Measurements from ENCODE around the gene KIZ.

KIZ gene

DNA sequence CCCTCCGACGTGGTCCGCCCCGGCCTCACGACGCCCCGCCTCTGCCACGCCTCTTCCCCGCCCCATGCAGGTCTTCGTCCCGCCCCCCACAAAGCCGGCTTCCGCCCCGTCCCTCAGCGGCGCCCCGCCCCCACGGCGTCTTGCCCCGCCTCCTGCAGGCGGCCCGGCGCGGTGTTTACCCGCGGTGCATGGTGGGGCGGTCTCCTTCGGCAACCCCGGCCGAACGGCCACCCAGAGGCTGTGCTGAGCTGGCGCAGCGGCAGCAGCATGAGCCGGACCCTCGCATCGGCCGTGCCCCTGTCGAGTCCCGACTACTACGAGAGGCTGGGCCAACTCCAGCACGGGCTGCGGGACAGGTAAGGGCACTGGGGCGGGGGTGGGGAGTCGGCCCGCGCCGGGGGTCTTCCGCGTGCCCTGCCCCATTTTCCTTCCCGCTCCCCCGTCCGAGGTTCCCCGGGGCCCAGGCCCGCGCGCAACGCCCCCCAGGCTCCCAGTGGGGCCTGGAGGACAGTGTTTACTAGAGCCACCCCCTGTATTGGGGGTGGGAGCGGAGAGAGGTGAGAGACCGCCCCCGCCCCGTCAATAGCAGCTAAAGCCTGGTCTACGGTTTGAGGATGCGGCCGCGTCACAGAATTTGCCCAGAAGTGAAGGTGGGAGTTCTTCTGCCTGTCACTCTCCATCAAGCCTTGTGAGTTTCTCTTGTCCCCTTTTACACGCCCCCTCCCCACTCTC, at the start of gene KIZ:
Gene KIZ (plus strand): TSS at position 234 of the 732 bp plus-strand sequence. CDS start 34 bp downstream, at position 268.
- peak; percentile 83 for DNase-seq

DNA sequence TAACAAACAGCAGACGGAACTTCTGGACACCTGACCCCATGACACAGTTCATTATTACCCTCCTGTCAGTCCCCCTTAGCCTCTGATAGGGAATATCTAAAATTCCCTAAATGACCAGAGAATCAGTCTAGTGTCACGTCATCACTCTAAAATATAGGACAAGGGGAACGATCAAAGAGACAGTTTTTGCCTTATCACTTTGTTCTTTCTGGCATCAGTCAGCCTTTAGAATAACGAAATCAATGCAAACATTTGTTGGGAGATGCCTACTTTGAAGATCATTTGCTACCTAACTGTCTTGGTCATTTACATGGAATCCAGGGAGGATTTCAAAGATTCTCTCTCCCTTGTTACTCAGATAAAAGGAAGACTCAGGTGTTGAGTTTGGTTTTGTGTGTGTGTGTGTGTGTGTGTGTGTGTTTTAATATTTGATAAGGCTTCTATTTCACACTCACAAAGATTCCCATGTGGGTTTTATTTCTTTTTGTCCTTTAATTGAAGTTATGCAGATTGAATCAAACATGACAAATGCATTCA, 48.0 kb upstream of the KIZ start:
- DNase-seq: no peak

DNA sequence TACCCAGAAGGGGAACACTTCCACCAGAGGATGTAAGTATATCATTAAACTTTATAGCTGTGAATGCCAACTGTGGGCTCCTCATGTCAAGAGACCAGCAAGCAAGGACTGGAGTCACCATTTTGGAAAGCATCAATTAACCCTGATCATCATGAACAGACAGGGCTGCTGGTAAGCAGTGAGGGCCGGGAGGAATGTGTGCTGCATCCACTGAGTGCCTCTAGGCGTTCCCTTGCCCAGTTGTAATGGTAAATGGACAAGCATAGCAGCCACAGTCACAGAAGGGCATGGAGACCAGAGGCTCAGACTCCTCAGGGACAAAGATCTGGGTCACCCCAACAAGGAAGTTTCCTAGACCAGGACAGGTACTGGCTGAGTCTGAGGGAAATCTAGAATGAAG, 43.3 kb upstream of the KIZ start:
- DNase-seq: no peak

DNA sequence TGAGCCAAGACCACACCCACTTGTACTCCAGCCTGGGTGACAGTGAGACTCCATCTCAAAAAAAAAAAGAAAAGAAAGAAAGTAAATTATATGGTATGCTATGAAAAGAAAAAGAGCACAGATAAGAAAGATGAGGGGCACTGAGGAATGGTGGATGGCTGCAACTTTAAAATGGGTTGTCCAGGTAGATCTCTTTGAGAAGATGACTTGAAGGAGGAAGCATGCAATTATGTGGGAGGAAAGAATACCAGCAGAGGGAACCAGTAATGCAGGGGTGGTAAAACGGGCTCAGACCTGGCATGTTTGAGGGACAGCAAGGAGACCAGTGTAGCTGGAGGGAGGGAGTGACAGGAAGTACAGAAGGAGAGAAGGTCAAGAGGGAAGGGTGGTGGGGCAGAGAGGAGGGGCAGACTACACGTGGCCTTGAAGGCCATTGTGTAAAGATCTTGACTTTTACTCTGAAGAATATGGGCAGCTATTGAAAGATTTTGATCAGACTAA, 42.0 kb upstream of the KIZ start:
- DNase-seq: no peak

- no peak for DNase-seq
Measured at GRCh38 chr20:21087862-21088540, 37.9 kb upstream of the KIZ start.

- peak; percentile 20 for DNase-seq
Measured at GRCh38 chr20:21089391-21089790, 36.5 kb upstream of the KIZ start.

DNA sequence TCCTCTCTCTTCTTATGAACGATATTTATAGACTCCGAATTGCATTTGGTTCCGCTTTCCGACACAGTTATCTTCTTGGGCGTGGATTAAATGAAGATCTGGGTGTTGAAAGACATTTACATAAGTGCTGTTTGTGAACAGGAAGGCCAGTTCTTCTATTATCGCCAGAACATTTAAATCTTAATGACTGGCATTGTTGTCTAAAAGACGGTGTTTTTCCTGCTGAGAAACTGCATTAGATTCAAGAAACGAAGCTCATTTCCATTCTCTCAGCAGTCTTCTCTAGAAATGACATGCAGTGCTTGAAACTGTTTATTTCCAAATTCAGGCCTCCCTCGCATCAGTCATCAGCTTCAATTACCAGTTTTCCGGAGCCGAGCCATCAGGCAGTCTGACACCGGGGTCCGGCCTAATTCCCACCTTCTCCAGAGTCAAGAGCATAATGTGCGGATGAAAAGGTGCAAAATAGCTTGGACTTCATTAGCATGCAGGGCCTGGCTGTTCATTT, 35.7 kb upstream of the KIZ start:
- peak; percentile 46 for DNase-seq

DNA sequence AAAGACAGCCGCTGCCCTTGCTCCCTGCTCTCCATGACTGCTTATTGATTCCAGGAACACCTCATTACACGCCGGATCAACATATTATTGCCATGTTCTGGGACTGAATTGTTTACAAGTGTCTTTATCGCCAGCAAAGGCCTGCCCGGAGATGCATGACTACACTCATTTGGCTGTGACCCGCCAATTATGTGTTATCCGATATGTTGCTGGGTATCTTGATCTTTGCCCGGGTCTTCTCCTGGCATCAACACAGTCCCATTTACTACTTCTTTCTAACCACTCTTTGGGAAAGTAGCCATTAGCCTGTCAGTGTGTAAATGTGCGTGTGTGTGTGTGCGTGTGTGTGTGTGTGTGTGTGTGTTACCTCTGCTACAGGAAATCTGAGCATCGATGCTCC, 35.2 kb upstream of the KIZ start:
- peak; percentile 40 for DNase-seq

DNA sequence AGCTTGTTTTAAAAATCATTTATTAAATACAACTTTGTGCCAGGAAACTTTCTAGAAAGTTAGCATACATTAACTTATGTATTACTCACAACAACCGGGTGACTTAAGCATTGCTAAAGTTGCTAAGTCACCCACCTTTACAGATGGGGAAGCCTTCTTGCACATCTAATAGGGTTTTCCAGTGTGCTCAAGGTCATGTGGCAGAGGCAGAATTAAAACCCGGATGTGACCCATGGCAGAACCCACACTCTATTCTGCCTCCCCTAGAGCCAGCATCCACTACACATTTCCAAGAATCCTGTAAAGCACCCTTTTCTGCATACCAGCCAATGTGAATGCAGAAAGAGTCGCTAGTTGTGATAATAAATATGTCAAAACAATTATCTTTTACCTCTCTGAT, 33.1 kb upstream of the KIZ start:
- DNase-seq: no peak

- DNase-seq: no peak
Measured at GRCh38 chr20:21096321-21097043, 29.4 kb upstream of the KIZ start.

DNA sequence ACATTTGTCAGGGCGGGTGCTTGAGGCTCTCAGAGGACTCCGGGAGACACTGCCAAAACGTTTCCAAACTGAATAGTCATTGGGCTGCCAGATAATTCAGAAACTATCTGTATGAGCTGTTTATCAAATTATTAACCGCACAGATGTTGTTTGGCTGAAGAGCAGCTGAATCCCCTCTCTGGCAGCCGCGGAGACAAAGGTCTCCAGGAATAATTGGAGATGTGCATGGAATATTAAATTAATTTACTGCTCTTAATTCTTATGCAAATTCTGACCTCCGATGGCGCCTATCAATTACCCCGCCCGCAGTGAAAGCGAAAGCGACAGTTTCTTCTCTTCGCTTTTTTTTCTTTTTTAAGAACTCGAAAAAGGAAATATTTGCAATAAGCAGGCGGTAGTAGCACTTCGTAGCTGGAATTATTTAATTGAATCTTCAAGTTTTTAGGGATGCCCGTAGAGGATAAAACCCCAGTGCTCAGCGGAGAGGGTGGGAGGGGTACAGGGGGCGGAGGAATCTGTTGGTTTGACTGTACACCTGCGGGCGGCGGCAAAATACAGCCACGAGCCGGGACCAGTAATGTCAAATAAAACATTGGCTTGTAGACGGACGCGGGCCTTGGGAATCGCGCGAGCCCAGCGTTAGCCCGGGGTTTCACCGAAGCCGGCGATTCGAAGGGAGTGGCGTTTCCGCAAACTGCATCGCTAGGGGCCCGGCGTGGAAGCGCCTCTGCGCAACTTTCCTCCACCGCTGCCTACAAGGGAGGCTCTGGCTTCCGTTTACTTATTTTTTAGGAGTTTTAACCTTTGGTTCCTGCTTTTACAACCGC, 25.9 kb upstream of the KIZ start:
- DNase-seq: peak; percentile 62

GRCh38 chr20:21100578-21101452, 25.1 kb upstream of the KIZ start:
- peak; percentile 38 for DNase-seq

GRCh38 chr20:21101453-21101931, 24.4 kb upstream of the KIZ start:
- no peak for DNase-seq

GRCh38 chr20:21101932-21102575, 23.8 kb upstream of the KIZ start:
- DNase-seq: no peak

DNA sequence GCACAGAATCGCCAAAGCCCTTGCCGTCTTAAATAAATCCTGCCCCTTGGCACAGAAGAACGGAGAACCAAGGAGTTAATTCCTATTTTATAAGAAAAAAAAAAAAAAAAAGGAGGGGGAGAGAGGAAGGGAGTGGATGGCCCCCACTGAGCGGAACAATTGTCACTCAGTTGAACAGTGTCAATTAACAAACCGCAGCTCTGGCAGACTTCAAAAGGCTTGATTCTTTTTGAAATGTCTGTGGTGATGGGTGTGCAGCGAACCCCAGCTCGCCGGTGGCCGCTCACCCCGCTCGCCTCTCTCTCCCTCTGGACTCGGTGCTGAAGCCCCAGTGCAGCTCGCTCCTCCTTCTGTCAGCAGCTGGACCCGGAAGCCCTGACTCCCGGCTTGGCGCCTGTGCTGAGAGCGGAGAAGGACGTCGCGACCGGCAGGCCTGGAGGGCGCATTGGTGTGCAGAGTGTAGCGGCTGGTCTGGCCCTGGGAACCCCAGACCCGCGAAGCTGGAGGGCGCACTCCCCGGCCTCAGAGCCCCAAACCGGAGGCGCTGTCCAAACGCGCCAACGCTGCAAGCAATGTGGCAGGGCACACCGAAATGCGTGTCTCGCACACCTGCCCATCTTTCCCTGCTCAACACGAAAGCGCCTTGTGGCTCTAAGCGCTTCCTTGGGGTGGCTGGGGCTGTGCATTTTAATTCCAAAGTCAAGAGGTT, 23.1 kb upstream of the KIZ start:
- no peak for DNase-seq

DNA sequence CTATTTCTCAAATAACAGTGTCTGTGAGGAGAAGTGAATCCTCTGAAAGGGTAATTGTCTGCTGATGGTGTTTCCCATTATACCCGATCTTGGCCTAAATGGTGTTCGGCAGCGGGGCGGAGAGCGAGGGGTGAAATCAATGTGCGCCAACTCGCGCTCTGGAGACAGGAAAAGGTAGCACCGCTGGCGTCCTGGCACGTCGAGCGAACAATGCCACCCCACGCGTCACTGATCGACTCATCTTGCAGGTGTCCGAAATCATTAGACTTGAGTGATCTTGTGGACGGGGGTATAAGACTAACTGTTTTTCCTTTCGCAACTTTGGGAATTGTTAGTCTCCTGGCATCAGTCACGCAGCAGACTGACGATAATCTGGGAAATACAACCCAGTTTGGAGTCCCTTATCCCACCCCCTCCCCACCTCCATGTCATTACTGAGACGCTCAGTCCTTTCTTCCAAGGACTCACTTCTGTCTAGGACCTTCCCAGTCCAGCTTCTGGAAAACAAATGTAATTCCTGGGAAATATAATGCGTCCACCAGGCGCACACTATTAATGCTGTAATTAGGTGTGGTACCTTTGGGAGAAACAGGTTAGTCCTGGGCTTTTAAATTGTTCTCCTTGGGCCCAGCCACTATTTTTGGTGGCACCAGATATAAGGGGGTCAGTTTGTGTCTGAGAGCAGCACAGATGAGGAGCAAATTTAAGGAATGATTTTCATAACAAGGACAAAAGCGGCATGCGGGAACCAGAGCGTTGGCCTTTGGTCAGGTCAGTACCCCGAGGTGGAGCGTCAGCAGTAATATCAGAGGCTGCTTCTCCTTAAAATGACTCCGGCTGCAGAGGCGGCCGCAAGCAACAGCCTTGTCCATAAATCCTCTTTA, 22.1 kb upstream of the KIZ start:
- no peak for DNase-seq

DNA sequence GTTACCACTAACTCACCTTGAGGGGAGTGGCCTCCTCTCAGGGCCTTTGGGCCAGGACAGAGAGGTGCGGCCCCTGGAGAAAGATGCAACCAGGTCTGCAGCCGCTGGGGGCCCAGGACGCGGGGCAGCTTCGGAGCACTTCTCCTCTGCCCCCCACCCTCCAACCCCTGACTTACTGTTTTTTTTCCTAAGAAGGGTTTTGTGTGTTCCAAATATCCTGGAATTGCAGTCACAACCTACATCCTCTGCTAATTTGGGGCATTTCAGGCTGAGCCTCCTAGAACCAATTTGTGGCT, 21.5 kb upstream of the KIZ start:
- DNase-seq: no peak

DNA sequence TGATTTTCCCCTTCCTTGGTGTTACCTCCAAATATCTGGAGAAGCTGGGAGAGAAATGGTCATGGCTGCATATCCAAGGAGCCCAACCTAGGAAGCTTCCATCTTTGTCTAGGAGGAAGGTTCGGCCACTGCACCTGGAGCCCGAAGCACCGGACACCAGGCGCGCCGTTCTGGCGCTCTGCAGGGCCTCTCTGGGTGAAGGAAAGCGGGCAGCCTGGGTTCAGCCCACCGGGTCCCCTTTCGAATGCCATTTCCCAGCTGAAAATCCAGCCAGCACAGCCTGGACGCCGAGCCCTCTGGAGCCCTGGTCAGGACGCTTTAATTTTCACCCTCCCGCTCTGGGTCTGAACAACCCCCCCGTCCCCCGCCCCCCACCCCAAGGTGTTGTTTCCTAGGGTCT, 21.0 kb upstream of the KIZ start:
- DNase-seq: no peak
